Measurements from ENCODE around the gene ASTN1.
"Not testable (repeated sequence)": the region's sequence is repeated elsewhere in the genome, so short reads cannot be mapped to it uniquely, and the experiment has no call there.

Gene ASTN1

GRCh38 chr1:177106614-177107365 lies 57.7 kb downstream of the ASTN1 start:
- DNase-seq (ENCODE audit: low read depth), result no peak

- no peak for DNase-seq (ENCODE audit: low read depth)
Observed at GRCh38 chr1:177106196-177106595, 58.3 kb downstream of the ASTN1 start.

- DNase-seq (ENCODE audit: low read depth), result no peak
Observed at GRCh38 chr1:177103005-177103852, 61.3 kb downstream of the ASTN1 start.

- no peak for DNase-seq (ENCODE audit: low read depth)
Observed at GRCh38 chr1:177092001-177092400, 72.5 kb downstream of the ASTN1 start.

- no peak for DNase-seq (ENCODE audit: low read depth)
Observed at GRCh38 chr1:177091040-177091439, 73.5 kb downstream of the ASTN1 start.

GRCh38 chr1:177088966-177089365 lies 75.5 kb downstream of the ASTN1 start:
- no peak for DNase-seq (ENCODE audit: low read depth)

- no peak for DNase-seq (ENCODE audit: low read depth)
Observed at GRCh38 chr1:177082855-177083693, 81.4 kb downstream of the ASTN1 start.

- no peak for DNase-seq (ENCODE audit: low read depth)
Observed at GRCh38 chr1:177080564-177080963, 83.9 kb downstream of the ASTN1 start.

- DNase-seq (ENCODE audit: low read depth), result no peak
Observed at GRCh38 chr1:177077734-177078499, 86.6 kb downstream of the ASTN1 start.

GRCh38 chr1:177077006-177077405 lies 87.5 kb downstream of the ASTN1 start:
- no peak for DNase-seq (ENCODE audit: low read depth)

- not testable (repeated sequence) for DNase-seq (ENCODE audit: low read depth)
Observed at GRCh38 chr1:177074811-177075210, 89.7 kb downstream of the ASTN1 start.

GRCh38 chr1:177069490-177069889 lies 95.0 kb downstream of the ASTN1 start:
- DNase-seq (ENCODE audit: low read depth), result no peak

- no peak for DNase-seq (ENCODE audit: low read depth)
Observed at GRCh38 chr1:177067752-177068410, 96.6 kb downstream of the ASTN1 start.

GRCh38 chr1:177065430-177065829 lies 99.1 kb downstream of the ASTN1 start:
- no peak for DNase-seq (ENCODE audit: low read depth)

GRCh38 chr1:177063648-177064047 lies 100.9 kb downstream of the ASTN1 start:
- DNase-seq (ENCODE audit: low read depth), result no peak

GRCh38 chr1:177054542-177054941 lies 110.0 kb downstream of the ASTN1 start:
- DNase-seq (ENCODE audit: low read depth), result no peak

GRCh38 chr1:177053648-177054047 lies 110.9 kb downstream of the ASTN1 start:
- no peak for DNase-seq (ENCODE audit: low read depth)

- DNase-seq (ENCODE audit: low read depth), result no peak
Observed at GRCh38 chr1:177048314-177049069, 116.0 kb downstream of the ASTN1 start.

- no peak for DNase-seq (ENCODE audit: low read depth)
Observed at GRCh38 chr1:177045151-177045550, 119.4 kb downstream of the ASTN1 start.

- DNase-seq (ENCODE audit: low read depth), result no peak
Observed at GRCh38 chr1:177044390-177044789, 120.1 kb downstream of the ASTN1 start.
